T47D (cell line): ENCODE results near the gene UBAP1.
A peak's percentile ranks its signal among the peaks of the same experiment; 100 is the strongest.
"Not testable (repeated sequence)": the region's sequence is repeated elsewhere in the genome, so short reads cannot be mapped to it uniquely, and the experiment has no call there.

Experiments
- DNase-seq, 2 experiments: peaks; one replicate each; pipeline versions ENCODE4 v3.0.0 to v3.0.0-alpha.2; 2011 to 2012; ENCODE audit warnings: low read depth in 1 of 2, low spot score in 1 of 2
- JUND ChIP-seq: IDR thresholded peaks from 2 replicates; pipeline ENCODE4 v1.6.1; 2012; ENCODE audit warnings: low read depth
- in situ Hi-C: cut with HindIII; loops from 2 replicates; pipeline ENCODE4 v1.10.0; 2016; ENCODE audit warnings: low sequenced_read_pairs, low pct_unique_long_range_greater_than_20kb

UBAP1 gene

GRCh38 chr9:34178436-34179212 is at the start of gene UBAP1:
Gene UBAP1 (plus strand): TSS chr9:34179043. CDS start chr9:34220915, 41,872 bp downstream.
- no peak for TF ChIP-seq JUND
- DNase-seq, result peak; percentile 82 to 96
- in situ Hi-C loops, result no loop called here

GRCh38 chr9:34131571-34131970 is 47.3 kb upstream of the UBAP1 start:
- in situ Hi-C loops, result no loop called here
- TF ChIP-seq JUND, result no peak
- no peak for DNase-seq

GRCh38 chr9:34133436-34133949 is 45.4 kb upstream of the UBAP1 start:
- no peak for TF ChIP-seq JUND
- in situ Hi-C loops, result no loop called here
- DNase-seq, result no peak

GRCh38 chr9:34134521-34134920 is 44.3 kb upstream of the UBAP1 start:
- in situ Hi-C loops, result no loop called here
- no peak for TF ChIP-seq JUND
- no peak for DNase-seq

GRCh38 chr9:34138644-34139043 is 40.2 kb upstream of the UBAP1 start:
- not testable (repeated sequence) for DNase-seq

GRCh38 chr9:34139477-34140146 is 39.2 kb upstream of the UBAP1 start:
- TF ChIP-seq JUND, result no peak
- in situ Hi-C loops, result no loop called here
- DNase-seq, result peak; percentile 11 to 72

More at GRCh38 chr9:34138644-34139043, 40.2 kb upstream of the UBAP1 start:
- in situ Hi-C loops, result not testable (repeated sequence)

GRCh38 chr9:34140853-34141252 is 38.0 kb upstream of the UBAP1 start:
- no peak for DNase-seq
- TF ChIP-seq JUND, result no peak
- in situ Hi-C loops, result no loop called here

GRCh38 chr9:34143116-34143515 is 35.7 kb upstream of the UBAP1 start:
- in situ Hi-C loops, result no loop called here
- no peak for DNase-seq
- no peak for TF ChIP-seq JUND

- in situ Hi-C loops, result no loop called here
- no peak for TF ChIP-seq JUND
- DNase-seq, result no peak
Measured at GRCh38 chr9:34145165-34145564, 33.7 kb upstream of the UBAP1 start.

GRCh38 chr9:34151398-34151797 is 27.4 kb upstream of the UBAP1 start:
- no peak for TF ChIP-seq JUND
- in situ Hi-C loops, result no loop called here

GRCh38 chr9:34154057-34154456 is 24.8 kb upstream of the UBAP1 start:
- TF ChIP-seq JUND, result no peak
- in situ Hi-C loops, result no loop called here
- no peak for DNase-seq

More at GRCh38 chr9:34151398-34151797, 27.4 kb upstream of the UBAP1 start:
- no peak for DNase-seq

- no peak for DNase-seq
- no peak for TF ChIP-seq JUND
- in situ Hi-C loops, result no loop called here
Measured at GRCh38 chr9:34157318-34157717, 21.5 kb upstream of the UBAP1 start.

- no peak for TF ChIP-seq JUND
- in situ Hi-C loops, result no loop called here
- no peak for DNase-seq
Measured at GRCh38 chr9:34157898-34158297, 20.9 kb upstream of the UBAP1 start.
